Mesendoderm (in vitro differentiated cells): Measurements from ENCODE around the gene CEMIP.

Experiments used
- DNase-seq: peaks from one replicate; pipeline ENCODE4 v3.0.0; 2013
- H2AK5ac ChIP-seq: 2 replicates; pipeline ENCODE4 v1.6.1; 2013; ENCODE audit warnings: low read length, inconsistent platforms
- H2BK120ac ChIP-seq: 2 replicates; pipeline ENCODE4 v1.6.1; 2013; ENCODE audit warnings: low read depth, mild to moderate bottlenecking, low read length, moderate library complexity, mixed read lengths
- H2BK15ac ChIP-seq: replicated peaks from 2 replicates; pipeline ENCODE4 v1.6.1; 2013; ENCODE audit warnings: low read depth, mild to moderate bottlenecking, moderate library complexity
- H2BK5ac ChIP-seq: 2 replicates; pipeline ENCODE4 v1.6.1; 2013; ENCODE audit warnings: low read length, inconsistent platforms
- H3K18ac ChIP-seq: 2 replicates; pipeline ENCODE4 v1.6.1; 2013; ENCODE audit warnings: mild to moderate bottlenecking, low read length, mixed read lengths
- H3K23ac ChIP-seq: one replicate; pipeline ENCODE4 v1.6.1; 2013; ENCODE audit warnings: low read length
- H3K27ac ChIP-seq: 2 replicates; pipeline ENCODE4 v1.5.1; 2013; ENCODE audit warnings: low read depth, mild to moderate bottlenecking, inconsistent platforms, low read length, moderate library complexity
- H3K27me3 ChIP-seq: 2 replicates; pipeline ENCODE4 v1.6.1; 2013; ENCODE audit warnings: low read length, control low read depth, mild to moderate bottlenecking, inconsistent platforms; ENCODE audit not compliant: insufficient read depth, poor library complexity
- H3K36me3 ChIP-seq: 2 replicates; pipeline ENCODE4 v1.6.1; 2013; ENCODE audit warnings: low read length, inconsistent platforms; ENCODE audit not compliant: control insufficient read depth, insufficient read depth
- H3K4ac ChIP-seq: one replicate; pipeline ENCODE4 v1.6.1; 2013; ENCODE audit warnings: low read depth, mild to moderate bottlenecking, low read length, moderate library complexity
- H3K4me1 ChIP-seq: 2 replicates; pipeline ENCODE4 v1.6.1; 2013; ENCODE audit warnings: low read depth, low read length, inconsistent platforms; ENCODE audit not compliant: control insufficient read depth
- H3K4me2 ChIP-seq: 2 replicates; pipeline ENCODE4 v1.6.1; 2013; ENCODE audit warnings: low read length
- H3K4me3 ChIP-seq: 2 replicates; pipeline ENCODE4 v1.5.1; 2013; ENCODE audit warnings: mild to moderate bottlenecking, low read length
- H3K56ac ChIP-seq: one replicate; pipeline ENCODE4 v1.6.1; 2013; ENCODE audit warnings: low read length
- H3K79me1 ChIP-seq: 2 replicates; pipeline ENCODE4 v1.6.1; 2013; ENCODE audit warnings: low read length, inconsistent platforms
- H3K79me2 ChIP-seq: 2 replicates; pipeline ENCODE4 v1.6.1; 2013; ENCODE audit warnings: mild to moderate bottlenecking, low read length; ENCODE audit not compliant: control insufficient read depth, insufficient read depth
- H3K9ac ChIP-seq: 2 replicates; pipeline ENCODE4 v1.6.1; 2013; ENCODE audit warnings: low read length, inconsistent platforms
- H4K5ac ChIP-seq: one replicate; pipeline ENCODE4 v1.6.1; 2013; ENCODE audit warnings: low read length
- H4K8ac ChIP-seq: one replicate; pipeline ENCODE4 v1.6.1; 2013; ENCODE audit warnings: low read depth, mild to moderate bottlenecking, control low read depth, low read length, moderate library complexity
- WGBS: extraction: QIAGEN DNeasy Blood & Tissue Kit; methylation state at CpG from one replicate; pipeline ENCODE4 v1.1.7; 2013; ENCODE audit warnings: low lambda C conversion rate, missing lambda C conversion rate; ENCODE audit not compliant: insufficient coverage; ENCODE audit errors: extremely low coverage; 5-methylcytosine and 5-hydroxymethylcytosine counted together

Gene CEMIP

DNA sequence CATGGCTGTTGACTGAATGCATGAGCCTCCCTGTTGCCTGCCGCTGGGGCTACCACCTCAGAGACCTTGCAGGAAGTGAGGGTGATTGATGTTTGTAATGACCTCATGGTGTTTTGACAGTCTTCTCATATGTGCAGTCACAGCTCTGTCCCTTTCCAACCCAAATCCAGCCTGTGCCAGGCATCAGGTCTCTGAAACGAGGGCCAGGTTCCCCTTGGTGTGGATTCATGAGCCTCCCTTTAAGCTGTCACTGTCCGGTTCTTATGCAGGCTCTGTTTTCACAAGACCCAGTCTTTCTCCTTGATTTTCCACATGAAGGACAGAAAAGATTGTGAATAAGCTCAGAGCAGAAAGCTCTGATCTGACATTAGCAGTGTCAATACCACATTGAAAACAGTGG is 43.1 kb downstream of the CEMIP start:
- no peak overlapping the region for H3K23ac ChIP-seq
- no peak overlapping the region for H3K4me3 ChIP-seq
- H4K8ac ChIP-seq: no peak overlapping the region
- no peaks in the 10 kb centered on the region for H3K4me1 ChIP-seq
- no peak for DNase-seq
- no peaks in the 10 kb centered on the region for H3K79me2 ChIP-seq
- no peak overlapping the region for H3K4me2 ChIP-seq
- H2BK15ac ChIP-seq: no peak overlapping the region
- H3K27me3 ChIP-seq: no peaks in the 10 kb centered on the region
- no peak overlapping the region for H2AK5ac ChIP-seq
- no peaks in the 10 kb centered on the region for H3K36me3 ChIP-seq
- H3K79me1 ChIP-seq: no peaks in the 10 kb centered on the region
- no peak overlapping the region for H3K56ac ChIP-seq
- H3K9ac ChIP-seq: no peak overlapping the region
- no peak overlapping the region for H3K4ac ChIP-seq
- no CpG with 5 or more reads among the region's 3 CpGs for WGBS
- H3K27ac ChIP-seq: no peak overlapping the region
- no peak overlapping the region for H2BK5ac ChIP-seq
- no peak overlapping the region for H4K5ac ChIP-seq
- no peak overlapping the region for H2BK120ac ChIP-seq
- H3K18ac ChIP-seq: no peak overlapping the region

GRCh38 chr15:80822676-80823075 is 43.5 kb downstream of the CEMIP start:
- H4K5ac ChIP-seq: no peak overlapping the region
- no peak overlapping the region for H3K23ac ChIP-seq
- no peak overlapping the region for H3K56ac ChIP-seq
- no peak overlapping the region for H3K4ac ChIP-seq
- no peaks in the 10 kb centered on the region for H3K4me1 ChIP-seq
- H2BK15ac ChIP-seq: no peak overlapping the region
- no peak overlapping the region for H3K9ac ChIP-seq
- DNase-seq: no peak
- H3K27ac ChIP-seq: no peak overlapping the region
- no CpG with 5 or more reads among the region's 6 CpGs for WGBS
- H3K18ac ChIP-seq: no peak overlapping the region
- H3K79me1 ChIP-seq: no peaks in the 10 kb centered on the region
- no peak overlapping the region for H2BK120ac ChIP-seq
- H3K4me2 ChIP-seq: no peak overlapping the region
- H3K27me3 ChIP-seq: no peaks in the 10 kb centered on the region
- H3K4me3 ChIP-seq: no peak overlapping the region
- H3K79me2 ChIP-seq: no peaks in the 10 kb centered on the region
- no peak overlapping the region for H2BK5ac ChIP-seq
- no peak overlapping the region for H4K8ac ChIP-seq
- H3K36me3 ChIP-seq: no peaks in the 10 kb centered on the region
- no peak overlapping the region for H2AK5ac ChIP-seq

GRCh38 chr15:80823120-80823519 is 44.0 kb downstream of the CEMIP start:
- Histone ChIP-seq H3K4me2 (no peak overlapping the region), H3K27me3 (no peaks in the 10 kb centered on the region), H2BK15ac (no peak overlapping the region), H3K9ac (no peak overlapping the region), H2BK120ac (no peak overlapping the region), H4K5ac (no peak overlapping the region), H4K8ac (no peak overlapping the region), H3K23ac (no peak overlapping the region), H3K18ac (no peak overlapping the region), H3K79me2 (no peaks in the 10 kb centered on the region), H2AK5ac (no peak overlapping the region), H3K4me3 (no peak overlapping the region), H2BK5ac (no peak overlapping the region), H3K27ac (no peak overlapping the region), H3K4ac (no peak overlapping the region), H3K36me3 (no peaks in the 10 kb centered on the region), H3K56ac (no peak overlapping the region), H3K4me1 (no peaks in the 10 kb centered on the region), H3K79me1 (no peaks in the 10 kb centered on the region)
- WGBS: no CpG with 5 or more reads among the region's 6 CpGs
- no peak for DNase-seq

- peak; percentile 20 for DNase-seq
- no peaks in the 10 kb centered on the region for H3K36me3 ChIP-seq
- no peak overlapping the region for H3K4ac ChIP-seq
- H3K9ac ChIP-seq: no peak overlapping the region
- no peak overlapping the region for H3K56ac ChIP-seq
- H3K4me2 ChIP-seq: no peak overlapping the region
- no peak overlapping the region for H3K18ac ChIP-seq
- no peaks in the 10 kb centered on the region for H3K4me1 ChIP-seq
- WGBS: no CpG with 5 or more reads among the region's 4 CpGs
- no peaks in the 10 kb centered on the region for H3K79me2 ChIP-seq
- H2BK15ac ChIP-seq: no peak overlapping the region
- no peaks in the 10 kb centered on the region for H3K27me3 ChIP-seq
- no peak overlapping the region for H3K23ac ChIP-seq
- H2AK5ac ChIP-seq: no peak overlapping the region
- H2BK5ac ChIP-seq: no peak overlapping the region
- no peak overlapping the region for H4K8ac ChIP-seq
- no peaks in the 10 kb centered on the region for H3K79me1 ChIP-seq
- H2BK120ac ChIP-seq: no peak overlapping the region
- H3K27ac ChIP-seq: no peak overlapping the region
- no peak overlapping the region for H3K4me3 ChIP-seq
- no peak overlapping the region for H4K5ac ChIP-seq
Observed at GRCh38 chr15:80823995-80824394, 44.8 kb downstream of the CEMIP start.

- Histone ChIP-seq H2BK120ac (no peak overlapping the region), H3K4me1 (no peaks in the 10 kb centered on the region), H2BK15ac (no peak overlapping the region), H4K8ac (no peak overlapping the region), H3K4me2 (no peak overlapping the region), H4K5ac (no peak overlapping the region), H3K79me1 (no peaks in the 10 kb centered on the region), H3K4me3 (no peak overlapping the region), H3K56ac (no peak overlapping the region), H3K27ac (no peak overlapping the region), H3K79me2 (no peaks in the 10 kb centered on the region), H3K4ac (no peak overlapping the region), H3K23ac (no peak overlapping the region), H2BK5ac (no peak overlapping the region), H3K36me3 (no peaks in the 10 kb centered on the region), H3K18ac (no peak overlapping the region), H3K9ac (no peak overlapping the region), H3K27me3 (no peaks in the 10 kb centered on the region), H2AK5ac (no peak overlapping the region)
- WGBS: no CpG with 5 or more reads among the region's 6 CpGs
- no peak for DNase-seq
Observed at GRCh38 chr15:80825361-80826030, 46.3 kb downstream of the CEMIP start.

DNA sequence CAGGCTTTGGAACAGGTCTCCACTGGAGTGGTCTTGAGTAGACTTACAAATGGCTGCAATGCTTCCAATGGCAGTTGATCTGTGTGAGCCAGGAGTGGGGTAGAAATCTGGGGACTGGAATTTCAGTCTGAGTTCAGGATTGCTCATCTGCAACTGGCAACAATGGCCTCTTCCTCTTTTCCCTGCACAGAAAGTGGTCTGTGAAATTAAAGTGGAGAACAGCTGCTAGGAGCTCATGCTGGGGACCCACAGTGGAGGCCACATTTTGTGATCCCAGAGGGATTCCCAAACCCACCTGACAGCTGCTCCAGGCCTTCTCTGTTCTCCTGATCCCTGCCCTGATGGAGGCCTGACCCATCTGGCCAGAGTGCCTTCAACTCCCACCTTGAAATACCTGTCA is 49.6 kb downstream of the CEMIP start:
- H3K79me1 ChIP-seq: no peaks in the 10 kb centered on the region
- DNase-seq: no peak
- H3K56ac ChIP-seq: no peak overlapping the region
- no peak overlapping the region for H2BK5ac ChIP-seq
- no peak overlapping the region for H3K18ac ChIP-seq
- no peaks in the 10 kb centered on the region for H3K27me3 ChIP-seq
- H3K4me2 ChIP-seq: no peak overlapping the region
- H2BK15ac ChIP-seq: no peak overlapping the region
- no peaks in the 10 kb centered on the region for H3K79me2 ChIP-seq
- H3K27ac ChIP-seq: no peak overlapping the region
- H2BK120ac ChIP-seq: no peak overlapping the region
- no peaks in the 10 kb centered on the region for H3K4me1 ChIP-seq
- no peak overlapping the region for H3K9ac ChIP-seq
- H3K23ac ChIP-seq: no peak overlapping the region
- H3K36me3 ChIP-seq: no peaks in the 10 kb centered on the region
- H3K4me3 ChIP-seq: no peak overlapping the region
- H4K8ac ChIP-seq: no peak overlapping the region
- H3K4ac ChIP-seq: no peak overlapping the region
- no peak overlapping the region for H4K5ac ChIP-seq
- no peak overlapping the region for H2AK5ac ChIP-seq
